Measurements from ENCODE around the gene RBMS1. TPM values are rescaled to one million over a fixed set of nuclear protein-coding genes. Genes with fewer than 3 reads are reported as not detected.

RBMS1 gene
- total and polyA plus RNA-seq, 2 of the 13 experiments (the other 11 are each of a cell fraction or from before 2014, with no cell fraction given) = 55.5 to 110 TPM

DNA sequence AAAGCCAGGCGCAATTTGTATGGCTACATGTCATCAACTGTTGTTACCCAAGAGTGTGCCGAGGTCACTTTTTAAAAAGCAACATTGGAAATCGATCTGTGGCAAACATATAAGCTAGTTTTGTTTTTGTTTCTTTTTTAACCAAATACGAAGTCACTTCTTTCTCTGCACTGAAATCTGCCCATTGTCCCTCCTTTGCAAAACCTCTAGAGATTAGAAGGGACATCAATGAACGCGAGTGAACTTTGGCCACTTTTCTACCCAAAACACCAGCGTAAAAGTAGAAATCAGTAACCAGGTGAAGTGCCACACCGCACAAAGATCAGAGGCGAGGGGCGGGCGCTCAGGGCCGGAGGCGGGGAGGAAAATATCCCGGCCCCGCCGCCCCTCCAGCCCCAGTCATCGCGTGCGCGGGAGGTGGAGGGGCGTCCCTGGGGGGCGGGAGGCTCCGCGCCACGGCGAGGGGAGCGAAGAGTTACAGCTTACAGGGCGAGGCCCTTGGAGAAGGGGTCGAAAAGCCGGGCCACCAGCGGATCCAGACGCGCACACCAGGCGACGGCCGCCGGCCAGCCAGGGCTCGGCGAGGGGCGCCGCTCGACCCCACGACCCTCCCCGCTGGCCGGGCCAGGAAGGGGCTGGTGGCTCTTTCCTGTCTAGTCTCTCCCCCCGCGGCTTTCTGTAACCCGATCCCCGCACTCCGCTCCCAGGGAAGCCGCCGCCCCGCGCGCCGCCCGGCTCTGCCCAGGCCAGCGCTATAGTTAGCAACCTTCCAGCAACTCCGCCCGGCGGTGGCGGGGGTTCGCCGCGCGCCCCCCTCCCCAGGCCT lies 993 bp downstream of the RBMS1 start (continued):
- TF ChIP-seq JUND (CRISPR knock-in tag; IDR thresholded peaks at IDR 0.05) (no peak; the same call in 1 of the 2 replicates), ZNF343 (CRISPR knock-in tag; IDR thresholded peaks at IDR 0.05) (no peak), IRF2 (CRISPR knock-in tag; IDR thresholded peaks at IDR 0.05) (peak; percentile 94), JARID2 (CRISPR knock-in tag; IDR thresholded peaks at IDR 0.05; ENCODE audit: insufficient replicate concordance) (peak; percentile 34), SP4 (CRISPR knock-in tag; IDR thresholded peaks at IDR 0.05) (peak; percentile 85), ZIK1 (CRISPR knock-in tag; IDR thresholded peaks at IDR 0.05; ENCODE audit: borderline replicate concordance, low read depth) (no peak; the same call in 1 of the 2 replicates), GATAD2A (CRISPR knock-in tag; IDR thresholded peaks at IDR 0.05) (peak; percentile 93), ZNF615 (CRISPR knock-in tag; IDR thresholded peaks at IDR 0.05; ENCODE audit: borderline replicate concordance) (no peak; the same call in 1 of the 2 replicates), ZNF317 (CRISPR knock-in tag; IDR thresholded peaks at IDR 0.05) (peak; percentile 50; the same call in 1 of the 2 replicates), PRMT3 (CRISPR knock-in tag; IDR thresholded peaks at IDR 0.05; ENCODE audit: borderline replicate concordance, low read depth) (peak; percentile 49; the same call in 1 of the 2 replicates), HNF4G (IDR thresholded peaks at IDR 0.05; ENCODE audit: borderline replicate concordance, low read depth, low read length) (peak; percentile 96), HNF4G (CRISPR knock-in tag; IDR thresholded peaks at IDR 0.05; ENCODE audit: borderline replicate concordance, low read depth) (peak; percentile 89), PRPF4 (IDR thresholded peaks at IDR 0.05; ENCODE audit: low read depth, low read length, poor library complexity, severe bottlenecking) (no peak)
- TF ChIP-seq, protein P1, sequence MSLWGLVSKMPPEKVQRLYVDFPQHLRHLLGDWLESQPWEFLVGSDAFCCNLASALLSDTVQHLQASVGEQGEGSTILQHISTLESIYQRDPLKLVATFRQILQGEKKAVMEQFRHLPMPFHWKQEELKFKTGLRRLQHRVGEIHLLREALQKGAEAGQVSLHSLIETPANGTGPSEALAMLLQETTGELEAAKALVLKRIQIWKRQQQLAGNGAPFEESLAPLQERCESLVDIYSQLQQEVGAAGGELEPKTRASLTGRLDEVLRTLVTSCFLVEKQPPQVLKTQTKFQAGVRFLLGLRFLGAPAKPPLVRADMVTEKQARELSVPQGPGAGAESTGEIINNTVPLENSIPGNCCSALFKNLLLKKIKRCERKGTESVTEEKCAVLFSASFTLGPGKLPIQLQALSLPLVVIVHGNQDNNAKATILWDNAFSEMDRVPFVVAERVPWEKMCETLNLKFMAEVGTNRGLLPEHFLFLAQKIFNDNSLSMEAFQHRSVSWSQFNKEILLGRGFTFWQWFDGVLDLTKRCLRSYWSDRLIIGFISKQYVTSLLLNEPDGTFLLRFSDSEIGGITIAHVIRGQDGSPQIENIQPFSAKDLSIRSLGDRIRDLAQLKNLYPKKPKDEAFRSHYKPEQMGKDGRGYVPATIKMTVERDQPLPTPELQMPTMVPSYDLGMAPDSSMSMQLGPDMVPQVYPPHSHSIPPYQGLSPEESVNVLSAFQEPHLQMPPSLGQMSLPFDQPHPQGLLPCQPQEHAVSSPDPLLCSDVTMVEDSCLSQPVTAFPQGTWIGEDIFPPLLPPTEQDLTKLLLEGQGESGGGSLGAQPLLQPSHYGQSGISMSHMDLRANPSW (CRISPR knock-in tag; IDR thresholded peaks at IDR 0.05; ENCODE audit: borderline replicate concordance) = no peak; the same call in 1 of the 2 replicates
- TF ChIP-seq, protein P2, sequence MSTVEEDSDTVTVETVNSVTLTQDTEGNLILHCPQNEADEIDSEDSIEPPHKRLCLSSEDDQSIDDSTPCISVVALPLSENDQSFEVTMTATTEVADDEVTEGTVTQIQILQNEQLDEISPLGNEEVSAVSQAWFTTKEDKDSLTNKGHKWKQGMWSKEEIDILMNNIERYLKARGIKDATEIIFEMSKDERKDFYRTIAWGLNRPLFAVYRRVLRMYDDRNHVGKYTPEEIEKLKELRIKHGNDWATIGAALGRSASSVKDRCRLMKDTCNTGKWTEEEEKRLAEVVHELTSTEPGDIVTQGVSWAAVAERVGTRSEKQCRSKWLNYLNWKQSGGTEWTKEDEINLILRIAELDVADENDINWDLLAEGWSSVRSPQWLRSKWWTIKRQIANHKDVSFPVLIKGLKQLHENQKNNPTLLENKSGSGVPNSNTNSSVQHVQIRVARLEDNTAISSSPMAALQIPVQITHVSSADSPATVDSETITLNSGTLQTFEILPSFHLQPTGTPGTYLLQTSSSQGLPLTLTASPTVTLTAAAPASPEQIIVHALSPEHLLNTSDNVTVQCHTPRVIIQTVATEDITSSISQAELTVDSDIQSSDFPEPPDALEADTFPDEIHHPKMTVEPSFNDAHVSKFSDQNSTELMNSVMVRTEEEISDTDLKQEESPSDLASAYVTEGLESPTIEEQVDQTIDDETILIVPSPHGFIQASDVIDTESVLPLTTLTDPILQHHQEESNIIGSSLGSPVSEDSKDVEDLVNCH (CRISPR knock-in tag; IDR thresholded peaks at IDR 0.05) = no peak
- TF ChIP-seq, protein P3, sequence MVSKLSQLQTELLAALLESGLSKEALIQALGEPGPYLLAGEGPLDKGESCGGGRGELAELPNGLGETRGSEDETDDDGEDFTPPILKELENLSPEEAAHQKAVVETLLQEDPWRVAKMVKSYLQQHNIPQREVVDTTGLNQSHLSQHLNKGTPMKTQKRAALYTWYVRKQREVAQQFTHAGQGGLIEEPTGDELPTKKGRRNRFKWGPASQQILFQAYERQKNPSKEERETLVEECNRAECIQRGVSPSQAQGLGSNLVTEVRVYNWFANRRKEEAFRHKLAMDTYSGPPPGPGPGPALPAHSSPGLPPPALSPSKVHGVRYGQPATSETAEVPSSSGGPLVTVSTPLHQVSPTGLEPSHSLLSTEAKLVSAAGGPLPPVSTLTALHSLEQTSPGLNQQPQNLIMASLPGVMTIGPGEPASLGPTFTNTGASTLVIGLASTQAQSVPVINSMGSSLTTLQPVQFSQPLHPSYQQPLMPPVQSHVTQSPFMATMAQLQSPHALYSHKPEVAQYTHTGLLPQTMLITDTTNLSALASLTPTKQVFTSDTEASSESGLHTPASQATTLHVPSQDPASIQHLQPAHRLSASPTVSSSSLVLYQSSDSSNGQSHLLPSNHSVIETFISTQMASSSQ (IDR thresholded peaks at IDR 0.05; ENCODE audit: low read depth) = peak; percentile 92
- TF ChIP-seq, protein P3 (CRISPR knock-in tag; IDR thresholded peaks at IDR 0.05; ENCODE audit: borderline replicate concordance) = peak; percentile 98

Measured in HepG2 (cell line).